GM19468 (cell line): Measurements from ENCODE around the gene KRI1.
"Not testable (repeated sequence)": the region's sequence is repeated elsewhere in the genome, so short reads cannot be mapped to it uniquely, and the experiment has no call there.

Experiments used
- ATAC-seq: cut with Tn5 transposase; IDR thresholded peaks from one replicate; pipeline ENCODE4 v1.9.1; 2021; ENCODE audit warnings: mild to moderate bottlenecking, moderate library complexity, moderate number of reproducible peaks; ENCODE audit not compliant: unreplicated experiment; ENCODE audit errors: extremely low read depth

The KRI1 gene

GRCh38 chr19:10551698-10552301 is 14.0 kb downstream of the KRI1 start:
- no peak for ATAC-seq

GRCh38 chr19:10551006-10551405 is 14.8 kb downstream of the KRI1 start:
- not testable (repeated sequence) for ATAC-seq

GRCh38 chr19:10550336-10550735 is 15.5 kb downstream of the KRI1 start:
- no peak for ATAC-seq

- no peak for ATAC-seq
These were observed 16.1 kb downstream of the KRI1 start for GRCh38 chr19:10549733-10550132.

GRCh38 chr19:10548746-10549276 is 17.0 kb downstream of the KRI1 start:
- ATAC-seq: no peak

GRCh38 chr19:10546817-10547216 is 19.0 kb downstream of the KRI1 start:
- ATAC-seq: no peak

- no peak for ATAC-seq
These were observed 21.0 kb downstream of the KRI1 start for GRCh38 chr19:10544753-10545251.

- no peak for ATAC-seq
These were observed 21.5 kb downstream of the KRI1 start for GRCh38 chr19:10544242-10544752.

GRCh38 chr19:10543420-10544241 is 22.2 kb downstream of the KRI1 start, which contains the start of gene ATG4D:
Gene ATG4D (plus strand): TSS chr19:10543904. CDS start chr19:10544091, 187 bp downstream.
- no peak for ATAC-seq

- ATAC-seq: no peak
These were observed 22.8 kb downstream of the KRI1 start for GRCh38 chr19:10543059-10543419.

GRCh38 chr19:10539016-10539415 is 26.8 kb downstream of the KRI1 start:
- ATAC-seq: not testable (repeated sequence)

- no peak for ATAC-seq
These were observed 27.4 kb downstream of the KRI1 start for GRCh38 chr19:10538204-10538983.

- no peak for ATAC-seq
These were observed 28.1 kb downstream of the KRI1 start for GRCh38 chr19:10537668-10538067.

GRCh38 chr19:10535613-10536012 is 30.2 kb downstream of the KRI1 start:
- no peak for ATAC-seq

- no peak for ATAC-seq
These were observed 32.0 kb downstream of the KRI1 start for GRCh38 chr19:10533646-10534386.

- ATAC-seq: no peak
These were observed 33.4 kb downstream of the KRI1 start for GRCh38 chr19:10532457-10532856.

GRCh38 chr19:10526887-10527286 is 38.9 kb downstream of the KRI1 start:
- ATAC-seq: not testable (repeated sequence)

- no peak for ATAC-seq
These were observed 40.2 kb downstream of the KRI1 start for GRCh38 chr19:10525636-10526035.

- ATAC-seq: no peak
These were observed 42.6 kb downstream of the KRI1 start for GRCh38 chr19:10523135-10523636.
